Neutrophil (primary cell): Measurements from ENCODE around the gene AMZ1.

Experiments used
- H3K27ac ChIP-seq: fragments of 200-600 bp; sonication (generic); 2 replicates; pipeline ENCODE4 v1.5.1; 2016; ENCODE audit warnings: mild to moderate bottlenecking, moderate library complexity
- H3K27me3 ChIP-seq: fragments of 200-600 bp; sonication (generic); 2 replicates; pipeline ENCODE4 v1.6.0; 2016; ENCODE audit warnings: mild to moderate bottlenecking
- H3K36me3 ChIP-seq: fragments of 200-600 bp; sonication (generic); 2 replicates; pipeline ENCODE4 v1.5.1; 2017
- H3K4me1 ChIP-seq, 2 experiments: fragments of 200-600 bp in 1 of 2; sonication (generic) in 1 of 2; 1 replicate in 1 of 2; 2 replicates in 1 of 2; pipeline versions ENCODE4 v1.5.1 to v1.6.1; 2013 to 2016; ENCODE audit warnings: low read depth in 1 of 2, low read length in 1 of 2, mild to moderate bottlenecking in 1 of 2, moderate library complexity in 1 of 2; ENCODE audit not compliant: control insufficient read depth in 1 of 2, insufficient read depth in 1 of 2
- H3K4me3 ChIP-seq, 2 experiments: fragments of 200-600 bp in 1 of 2; sonication (generic) in 1 of 2; 1 replicate in 1 of 2; 2 replicates in 1 of 2; pipeline ENCODE4 v1.5.1; 2013 to 2016; ENCODE audit warnings: low read depth in 1 of 2, low read length in 1 of 2, mild to moderate bottlenecking in 1 of 2, moderate library complexity in 1 of 2
- H3K9me3 ChIP-seq: fragments of 200-600 bp; sonication (generic); 2 replicates; pipeline ENCODE4 v1.5.1; 2016
- TF ChIP-seq, protein P1 (sequence below): fragments of 200-600 bp; sonication (generic); IDR thresholded peaks from 2 replicates; pipeline ENCODE4 v1.5.1; 2016; ENCODE audit warnings: antibody characterized with exemption

Gene AMZ1

DNA sequence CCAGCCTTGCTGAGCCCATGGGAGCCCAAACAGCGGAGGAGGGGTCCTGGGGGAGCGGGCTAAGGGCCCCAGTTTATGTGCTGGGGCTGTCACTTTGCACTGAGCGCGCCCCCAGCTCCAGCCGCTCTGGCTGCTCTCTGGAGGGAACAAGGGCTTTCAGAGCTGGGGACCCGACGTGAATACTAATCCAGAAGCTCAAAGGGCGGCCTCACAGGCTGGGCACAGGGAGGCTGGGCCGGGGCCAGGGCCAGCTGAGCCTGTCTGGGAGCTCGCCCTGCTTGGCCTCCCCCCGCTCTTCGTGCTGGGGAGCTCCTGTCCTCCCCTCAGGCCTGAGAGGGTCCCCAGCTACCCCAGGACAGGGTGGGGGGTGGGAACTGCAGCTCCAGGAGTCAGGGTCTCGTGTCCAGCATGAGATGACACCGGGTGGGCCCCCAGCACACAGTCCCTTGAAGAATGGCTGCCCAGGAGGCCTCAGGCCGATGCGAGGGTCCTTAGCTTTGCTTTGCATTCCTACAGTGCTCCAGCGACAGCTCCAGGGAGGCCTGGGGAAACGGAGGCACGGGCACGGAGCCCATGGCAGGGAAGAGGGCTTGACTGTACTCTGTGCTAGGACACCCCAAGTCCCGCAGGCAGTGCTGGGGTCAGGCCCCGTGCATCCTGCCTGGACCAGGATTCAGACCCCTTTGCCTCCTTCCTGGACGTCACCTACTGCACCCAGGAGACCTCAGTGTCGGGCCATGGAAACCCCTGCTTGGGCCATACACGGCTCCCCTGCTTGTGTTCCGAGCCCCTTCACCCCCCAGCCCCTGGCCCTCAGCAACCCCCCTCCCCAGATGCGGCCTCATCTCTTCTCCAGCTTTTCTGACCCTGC, 5.8 kb upstream of the AMZ1 start:
- H3K27ac ChIP-seq: no peak overlapping the region
- TF ChIP-seq, protein P1, sequence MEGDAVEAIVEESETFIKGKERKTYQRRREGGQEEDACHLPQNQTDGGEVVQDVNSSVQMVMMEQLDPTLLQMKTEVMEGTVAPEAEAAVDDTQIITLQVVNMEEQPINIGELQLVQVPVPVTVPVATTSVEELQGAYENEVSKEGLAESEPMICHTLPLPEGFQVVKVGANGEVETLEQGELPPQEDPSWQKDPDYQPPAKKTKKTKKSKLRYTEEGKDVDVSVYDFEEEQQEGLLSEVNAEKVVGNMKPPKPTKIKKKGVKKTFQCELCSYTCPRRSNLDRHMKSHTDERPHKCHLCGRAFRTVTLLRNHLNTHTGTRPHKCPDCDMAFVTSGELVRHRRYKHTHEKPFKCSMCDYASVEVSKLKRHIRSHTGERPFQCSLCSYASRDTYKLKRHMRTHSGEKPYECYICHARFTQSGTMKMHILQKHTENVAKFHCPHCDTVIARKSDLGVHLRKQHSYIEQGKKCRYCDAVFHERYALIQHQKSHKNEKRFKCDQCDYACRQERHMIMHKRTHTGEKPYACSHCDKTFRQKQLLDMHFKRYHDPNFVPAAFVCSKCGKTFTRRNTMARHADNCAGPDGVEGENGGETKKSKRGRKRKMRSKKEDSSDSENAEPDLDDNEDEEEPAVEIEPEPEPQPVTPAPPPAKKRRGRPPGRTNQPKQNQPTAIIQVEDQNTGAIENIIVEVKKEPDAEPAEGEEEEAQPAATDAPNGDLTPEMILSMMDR: no peak

DNA sequence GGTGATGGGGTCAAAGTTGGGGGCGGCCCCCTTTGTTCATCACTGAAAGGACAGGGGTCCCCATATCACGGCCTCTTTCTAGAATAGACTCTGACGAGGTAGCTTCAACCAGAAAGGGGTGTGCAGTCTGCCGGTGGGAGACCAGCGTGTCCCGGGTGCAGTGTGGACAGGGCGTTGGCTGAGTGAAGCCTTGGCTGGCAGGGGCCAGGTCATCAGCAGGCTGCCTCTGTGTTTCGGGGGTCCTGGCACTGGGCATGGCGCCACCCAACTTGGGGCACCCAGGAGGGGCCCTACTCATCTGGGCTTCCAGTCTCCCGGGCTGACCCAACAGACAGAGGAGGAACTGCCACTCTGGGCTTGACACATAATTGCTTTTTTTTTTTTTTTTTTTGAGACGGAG, 3.5 kb upstream of the AMZ1 start:
- no peak overlapping the region for H3K4me3 ChIP-seq
- no peaks in the 10 kb centered on the region for H3K36me3 ChIP-seq
- no peaks in the 10 kb centered on the region for H3K4me1 ChIP-seq
- H3K9me3 ChIP-seq: no peaks in the 10 kb centered on the region
- H3K27me3 ChIP-seq: peaks cover 38% of the 10 kb centered on the region
- TF ChIP-seq, protein P1: no peak
- H3K27ac ChIP-seq: no peak overlapping the region

More for the DNA sequence above, 5.8 kb upstream of the AMZ1 start:
- Histone ChIP-seq H3K27me3 (peaks cover 15% of the 10 kb centered on the region), H3K9me3 (no peaks in the 10 kb centered on the region), H3K4me1 (no peaks in the 10 kb centered on the region), H3K4me3 (no peak overlapping the region), H3K36me3 (no peaks in the 10 kb centered on the region)

DNA sequence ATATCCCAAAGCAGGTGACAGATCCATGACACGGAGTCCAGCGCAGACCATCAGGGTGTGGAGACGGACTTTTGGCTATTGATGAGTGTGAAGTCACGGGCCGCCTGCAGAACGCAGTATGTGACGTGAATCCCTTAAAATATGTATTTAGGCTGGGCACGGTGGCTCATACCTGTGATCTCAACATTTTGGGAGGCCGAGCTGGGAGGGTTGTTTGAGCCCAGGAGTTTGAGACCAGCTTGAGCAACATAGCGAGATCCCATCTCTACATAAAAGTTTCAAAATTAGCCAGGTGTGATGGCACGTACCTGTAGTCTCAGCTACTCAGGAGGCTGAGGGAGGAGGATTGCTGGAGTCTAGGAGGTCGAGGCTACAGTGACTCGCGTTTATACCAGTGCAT, 1.9 kb upstream of the AMZ1 start:
- TF ChIP-seq, protein P1: no peak
- H3K4me3 ChIP-seq: no peak overlapping the region
- H3K4me1 ChIP-seq: no peaks in the 10 kb centered on the region
- H3K27ac ChIP-seq: no peak overlapping the region
- H3K9me3 ChIP-seq: no peaks in the 10 kb centered on the region
- H3K36me3 ChIP-seq: no peaks in the 10 kb centered on the region
- H3K27me3 ChIP-seq: peaks cover 54% of the 10 kb centered on the region

DNA sequence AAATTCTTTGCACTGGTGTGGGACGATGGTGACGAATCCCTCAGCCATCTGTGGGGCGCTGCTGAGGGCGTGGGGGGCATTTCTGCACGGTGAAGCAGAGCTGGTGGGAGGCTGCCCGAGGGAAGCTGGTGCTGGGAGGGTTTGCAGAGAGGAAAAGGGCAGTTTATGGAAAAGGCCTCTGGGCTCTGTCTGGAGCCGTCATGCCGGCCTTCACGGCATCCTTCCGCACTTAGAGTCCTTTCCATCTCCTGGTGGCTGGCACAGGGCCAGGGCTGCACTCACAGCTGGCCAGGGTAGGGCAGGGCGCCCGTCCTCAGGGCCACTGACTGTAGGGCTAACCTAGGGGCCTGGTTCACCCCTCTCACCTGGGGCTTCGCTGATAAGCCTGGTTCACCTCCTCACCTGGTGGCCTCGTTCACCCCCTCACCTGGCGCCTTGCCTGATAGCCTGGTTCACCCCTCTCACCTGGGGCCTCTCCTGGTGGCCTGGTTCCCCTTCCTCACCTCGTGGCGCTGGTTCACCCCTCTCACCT, 598 bp upstream of the AMZ1 start:
- TF ChIP-seq, protein P1: no peak
- H3K36me3 ChIP-seq: no peaks in the 10 kb centered on the region
- peaks cover 56% of the 10 kb centered on the region for H3K27me3 ChIP-seq
- no peaks in the 10 kb centered on the region for H3K4me1 ChIP-seq
- no peak overlapping the region for H3K27ac ChIP-seq
- no peaks in the 10 kb centered on the region for H3K9me3 ChIP-seq
- no peak overlapping the region for H3K4me3 ChIP-seq

DNA sequence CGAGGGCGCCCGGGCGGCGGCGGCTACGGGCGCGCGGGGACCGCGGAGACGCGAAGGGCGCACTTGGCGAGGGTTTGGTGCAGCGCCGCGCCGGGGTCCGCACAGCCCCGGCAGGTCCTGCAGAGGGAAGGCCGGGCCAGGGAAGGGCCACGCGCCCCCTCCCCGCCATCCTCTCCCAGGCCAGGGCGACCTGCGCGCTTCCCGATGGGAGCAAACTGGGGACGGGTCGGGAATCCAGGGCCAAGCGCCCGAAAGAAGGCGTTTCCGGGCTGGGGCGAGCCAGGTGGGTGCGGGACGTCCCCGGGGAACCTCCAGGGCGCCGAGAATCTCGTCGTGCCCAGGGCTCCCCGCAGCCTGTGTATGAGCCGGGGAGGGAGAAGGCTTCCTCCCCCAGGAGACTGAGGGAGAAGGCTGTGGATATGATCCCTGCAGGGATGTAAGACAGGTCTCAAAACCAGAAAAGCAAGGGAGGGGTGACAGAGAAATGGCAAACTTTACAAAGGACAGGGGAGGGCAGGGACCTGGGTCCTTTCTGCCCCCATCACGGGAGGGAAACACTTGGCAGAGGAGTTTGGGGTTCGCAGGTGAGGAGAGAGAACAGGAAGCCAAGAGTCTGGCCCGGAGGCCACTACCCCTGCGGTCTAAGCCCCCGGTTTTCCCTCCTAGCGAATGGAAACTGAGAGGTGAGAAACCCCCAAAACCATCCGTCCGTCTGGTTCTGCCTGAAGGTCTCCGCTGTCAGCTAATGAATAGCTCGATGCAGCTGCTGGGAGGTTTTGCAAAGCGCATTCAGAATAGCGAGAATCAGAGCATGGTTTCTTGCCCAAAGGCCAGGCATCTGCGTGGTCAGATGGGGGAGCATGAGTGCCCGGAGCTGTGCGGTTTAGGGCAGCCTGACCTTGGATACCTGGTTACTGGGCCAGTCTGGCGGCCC, 674 bp downstream of the AMZ1 start:
- Histone ChIP-seq H3K9me3 (no peaks in the 10 kb centered on the region), H3K4me1 (no peaks in the 10 kb centered on the region), H3K4me3 (no peak overlapping the region), H3K27me3 (peaks cover 56% of the 10 kb centered on the region), H3K36me3 (no peaks in the 10 kb centered on the region), H3K27ac (no peak overlapping the region)
- TF ChIP-seq, protein P1: no peak
